Measurements from ENCODE around the gene UBAC2. TPM values are rescaled to one million over a fixed set of nuclear protein-coding genes. Genes with fewer than 3 reads are reported as not detected.

The UBAC2 gene
- total and polyA plus RNA-seq, 9 donors, result 38.7 to 87.5 (median 48.0) TPM

DNA sequence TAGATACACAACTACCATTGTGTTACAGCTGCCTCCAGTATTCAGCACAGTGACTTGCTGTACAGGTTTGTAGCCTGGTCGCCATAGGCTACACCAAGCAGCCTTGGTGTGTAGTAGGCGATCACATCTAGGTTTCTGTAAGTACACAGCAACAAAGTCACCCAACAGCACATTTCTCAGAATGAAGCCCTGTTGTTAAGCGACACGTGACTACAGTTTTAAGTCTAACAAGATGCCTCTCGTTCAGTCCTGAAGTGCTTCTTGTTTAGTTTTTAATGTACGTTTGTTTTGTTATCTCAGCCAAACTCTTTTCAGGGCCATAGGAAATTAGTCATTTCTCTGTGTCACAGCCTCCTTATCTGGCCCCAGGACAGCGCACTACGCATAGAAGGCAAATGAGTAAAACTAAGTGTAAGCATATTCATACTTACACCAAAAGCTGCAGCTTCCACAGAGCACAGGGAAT is 156.5 kb downstream of the UBAC2 start:
- Histone ChIP-seq H3K4me3 (no peak overlapping the region), H3K27me3 (no peaks in the 10 kb centered on the region), H3K4me1 (ENCODE audit: insufficient read depth) (peaks cover 11% of the 10 kb centered on the region), H3K27ac (no peak overlapping the region), H3K9me3 (no peaks in the 10 kb centered on the region), H3K36me3 (no peaks in the 10 kb centered on the region)
- DNase-seq, result no peak
- intact Hi-C loops (cut with DNase I), result no loop called here
- TF ChIP-seq, protein P1, sequence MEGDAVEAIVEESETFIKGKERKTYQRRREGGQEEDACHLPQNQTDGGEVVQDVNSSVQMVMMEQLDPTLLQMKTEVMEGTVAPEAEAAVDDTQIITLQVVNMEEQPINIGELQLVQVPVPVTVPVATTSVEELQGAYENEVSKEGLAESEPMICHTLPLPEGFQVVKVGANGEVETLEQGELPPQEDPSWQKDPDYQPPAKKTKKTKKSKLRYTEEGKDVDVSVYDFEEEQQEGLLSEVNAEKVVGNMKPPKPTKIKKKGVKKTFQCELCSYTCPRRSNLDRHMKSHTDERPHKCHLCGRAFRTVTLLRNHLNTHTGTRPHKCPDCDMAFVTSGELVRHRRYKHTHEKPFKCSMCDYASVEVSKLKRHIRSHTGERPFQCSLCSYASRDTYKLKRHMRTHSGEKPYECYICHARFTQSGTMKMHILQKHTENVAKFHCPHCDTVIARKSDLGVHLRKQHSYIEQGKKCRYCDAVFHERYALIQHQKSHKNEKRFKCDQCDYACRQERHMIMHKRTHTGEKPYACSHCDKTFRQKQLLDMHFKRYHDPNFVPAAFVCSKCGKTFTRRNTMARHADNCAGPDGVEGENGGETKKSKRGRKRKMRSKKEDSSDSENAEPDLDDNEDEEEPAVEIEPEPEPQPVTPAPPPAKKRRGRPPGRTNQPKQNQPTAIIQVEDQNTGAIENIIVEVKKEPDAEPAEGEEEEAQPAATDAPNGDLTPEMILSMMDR (IDR thresholded peaks at IDR 0.05), result no peak
- 36 to 73% (median 51%) methylated on average over 8 of the region's 8 CpGs for WGBS, 3 donors

GRCh38 chr13:99357941-99358340 is 157.3 kb downstream of the UBAC2 start:
- WGBS, 3 donors, result 95 to 97% (median 95%) methylated on average over 6 of the region's 6 CpGs
- no peak overlapping the region for H3K4me3 ChIP-seq
- no peak for TF ChIP-seq EP300 (IDR thresholded peaks at IDR 0.05)
- TF ChIP-seq, protein P1 (IDR thresholded peaks at IDR 0.05), result no peak
- no peak for TF ChIP-seq POLR2A (IDR thresholded peaks at IDR 0.05)
- no peak overlapping the region for H3K27ac ChIP-seq
- H3K27me3 ChIP-seq, result no peaks in the 10 kb centered on the region
- no peaks in the 10 kb centered on the region for H3K9me3 ChIP-seq
- DNase-seq, result no peak
- intact Hi-C loops (cut with DNase I), result no loop called here
- H3K4me1 ChIP-seq (ENCODE audit: insufficient read depth), result peaks cover 11% of the 10 kb centered on the region
- H3K36me3 ChIP-seq, result no peaks in the 10 kb centered on the region

GRCh38 chr13:99359528-99359927 is 158.9 kb downstream of the UBAC2 start:
- H3K27me3 ChIP-seq, result no peaks in the 10 kb centered on the region
- TF ChIP-seq, protein P1 (IDR thresholded peaks at IDR 0.05), result no peak
- no peak for TF ChIP-seq POLR2A (IDR thresholded peaks at IDR 0.05)
- TF ChIP-seq EP300 (IDR thresholded peaks at IDR 0.05), result no peak
- no peak for DNase-seq
- no peak overlapping the region for H3K4me3 ChIP-seq
- 89 to 91% (median 90%) methylated on average over 6 of the region's 6 CpGs for WGBS, 3 donors
- no peak overlapping the region for H3K27ac ChIP-seq
- H3K36me3 ChIP-seq, result no peaks in the 10 kb centered on the region
- H3K9me3 ChIP-seq, result no peaks in the 10 kb centered on the region
- H3K4me1 ChIP-seq (ENCODE audit: insufficient read depth), result peaks cover 11% of the 10 kb centered on the region
- intact Hi-C loops (cut with DNase I), result no loop called here

DNA sequence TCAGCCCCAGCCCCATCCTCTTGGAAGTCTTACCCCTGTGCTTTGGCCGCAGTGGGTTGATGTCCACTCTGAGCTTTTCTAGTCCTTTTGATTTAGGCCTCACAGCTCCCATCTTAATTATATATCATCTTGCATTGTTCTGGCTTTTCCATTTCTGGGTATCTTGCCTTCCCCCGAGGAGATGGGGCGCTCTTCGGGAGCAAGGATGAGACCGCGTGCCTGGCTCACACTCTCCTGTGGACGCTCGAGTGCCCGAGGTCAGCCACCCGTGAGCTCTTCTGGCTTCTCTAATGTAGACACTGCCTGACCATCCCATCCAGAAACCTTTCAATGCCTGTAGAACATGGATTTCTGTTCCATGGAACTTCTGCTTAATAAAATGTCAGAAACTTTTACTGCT is 160.0 kb downstream of the UBAC2 start:
- WGBS, 3 donors, result 94 to 98% (median 95%) methylated on average over 10 of the region's 10 CpGs
- Histone ChIP-seq H3K36me3 (no peaks in the 10 kb centered on the region), H3K4me1 (ENCODE audit: insufficient read depth) (peaks cover 11% of the 10 kb centered on the region), H3K9me3 (no peaks in the 10 kb centered on the region), H3K4me3 (no peak overlapping the region), H3K27ac (no peak overlapping the region), H3K27me3 (no peaks in the 10 kb centered on the region)
- intact Hi-C loops (cut with DNase I), result no loop called here
- no peak for DNase-seq
- TF ChIP-seq, protein P1 (IDR thresholded peaks at IDR 0.05), result no peak
- TF ChIP-seq EP300 (IDR thresholded peaks at IDR 0.05), result no peak
- no peak for TF ChIP-seq POLR2A (IDR thresholded peaks at IDR 0.05)
